ENCODE measurements around the gene TEX29. TPM values are rescaled to one million over a fixed set of nuclear protein-coding genes. Genes with fewer than 3 reads are reported as not detected.

Gene TEX29
- total and polyA plus RNA-seq, 9 of the 15 experiments (the other 6 are each of a cell fraction or from before 2014, with no cell fraction given) = 0.11 TPM; not detected in 7

- POLR2A ChIA-PET = no interaction called here
- H3K9me3 ChIP-seq (replicated peaks; ENCODE audit: control insufficient read depth, insufficient read depth, low read depth, low read length) = no peaks in the 10 kb centered on the region
- no TSS peak for BruUV-seq (replicated peaks)
- ATAC-seq = no peak
- H3K9me1 ChIP-seq (ENCODE audit: control insufficient read depth, insufficient read depth, low read length) = no peaks in the 10 kb centered on the region
- no peaks in the 10 kb centered on the region for H4K20me1 ChIP-seq (replicated peaks; ENCODE audit: control insufficient read depth, insufficient read depth, low read length)
- H3K4me1 ChIP-seq (replicated peaks in 1 of 2; ENCODE audit: control insufficient read depth in 2 of 2, insufficient read depth in 2 of 2, low read length in 2 of 2) = no peaks in the 10 kb centered on the region
- H3K9ac ChIP-seq (ENCODE audit: insufficient read depth in 1 of 2, low read depth in 2 of 2, low read length in 2 of 2) = no peak overlapping the region
- H3K79me2 ChIP-seq (ENCODE audit: control insufficient read depth, insufficient read depth, low read length) = no peaks in the 10 kb centered on the region
- in situ Hi-C loops (cut with MboI) (no loop called here), intact Hi-C loops (cut with micrococcal nuclease) (no loop called here)
- FAIRE-seq = no peak
- H3K4me2 ChIP-seq (ENCODE audit: insufficient read depth, low read length) = no peak overlapping the region
- 98% methylated on average over 10 of the region's 10 CpGs for WGBS (ENCODE audit: insufficient coverage, low coverage, missing lambda C conversion rate)
- TF ChIP-seq, protein P1, sequence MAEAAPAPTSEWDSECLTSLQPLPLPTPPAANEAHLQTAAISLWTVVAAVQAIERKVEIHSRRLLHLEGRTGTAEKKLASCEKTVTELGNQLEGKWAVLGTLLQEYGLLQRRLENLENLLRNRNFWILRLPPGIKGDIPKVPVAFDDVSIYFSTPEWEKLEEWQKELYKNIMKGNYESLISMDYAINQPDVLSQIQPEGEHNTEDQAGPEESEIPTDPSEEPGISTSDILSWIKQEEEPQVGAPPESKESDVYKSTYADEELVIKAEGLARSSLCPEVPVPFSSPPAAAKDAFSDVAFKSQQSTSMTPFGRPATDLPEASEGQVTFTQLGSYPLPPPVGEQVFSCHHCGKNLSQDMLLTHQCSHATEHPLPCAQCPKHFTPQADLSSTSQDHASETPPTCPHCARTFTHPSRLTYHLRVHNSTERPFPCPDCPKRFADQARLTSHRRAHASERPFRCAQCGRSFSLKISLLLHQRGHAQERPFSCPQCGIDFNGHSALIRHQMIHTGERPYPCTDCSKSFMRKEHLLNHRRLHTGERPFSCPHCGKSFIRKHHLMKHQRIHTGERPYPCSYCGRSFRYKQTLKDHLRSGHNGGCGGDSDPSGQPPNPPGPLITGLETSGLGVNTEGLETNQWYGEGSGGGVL (CRISPR knock-in tag; IDR thresholded peaks at IDR 0.05) = no peak
- TF ChIP-seq HNRNPLL (IDR thresholded peaks at IDR 0.05; ENCODE audit: low read depth, low read length, poor library complexity, severe bottlenecking) (no peak), ASH1L (IDR thresholded peaks at IDR 0.05; ENCODE audit: borderline replicate concordance, low read depth, partially characterized antibody) (no peak), NCOA4 (IDR thresholded peaks at IDR 0.05; ENCODE audit: partially characterized antibody) (no peak), TGIF2 (CRISPR knock-in tag; IDR thresholded peaks at IDR 0.05) (no peak)
- no peak overlapping the region for H2AFZ ChIP-seq (ENCODE audit: low read depth, low read length)
- peaks cover 60% of the 10 kb centered on the region; the same call in 2 of the 3 replicates for H3K36me3 ChIP-seq (ENCODE audit: control insufficient read depth, insufficient read depth, low read length)
- DNase-seq (ENCODE audit: extremely low read depth in 1 of 4, low spot score in 3 of 4) = no peak
- H3K27me3 ChIP-seq (ENCODE audit: control insufficient read depth in 2 of 2, insufficient read depth in 2 of 2, low read length in 2 of 2) = no peaks in the 10 kb centered on the region
- H3K27ac ChIP-seq (ENCODE audit: extremely low read depth, low read depth, low read length) = no peak overlapping the region
- H3K4me3 ChIP-seq = no peak overlapping the region
- CTCF ChIA-PET (ENCODE audit: low intra/inter-chr PET ratio) = no interaction called here
Observed at GRCh38 chr13:111278258-111278657, 42.2 kb upstream of the TEX29 start.

All from K562 (cell line).